Measurements from ENCODE around the gene PHETA1.

The PHETA1 gene, protein sequence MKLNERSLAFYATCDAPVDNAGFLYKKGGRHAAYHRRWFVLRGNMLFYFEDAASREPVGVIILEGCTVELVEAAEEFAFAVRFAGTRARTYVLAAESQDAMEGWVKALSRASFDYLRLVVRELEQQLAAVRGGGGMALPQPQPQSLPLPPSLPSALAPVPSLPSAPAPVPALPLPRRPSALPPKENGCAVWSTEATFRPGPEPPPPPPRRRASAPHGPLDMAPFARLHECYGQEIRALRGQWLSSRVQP
- total RNA-seq: 4.4 to 71.4 (median 25.0) reads per million in 18 experiments

- peak; percentile 93 to 96 for DNase-seq
Measured at GRCh38 chr12:111368788-111369495, at the start of gene PHETA1. Gene PHETA1 (minus strand): TSS chr12:111369095. CDS start chr12:111363427, 5,668 bp downstream.

- DNase-seq: no peak
Measured at GRCh38 chr12:111418594-111418880, 49.6 kb upstream of the PHETA1 start.

DNA sequence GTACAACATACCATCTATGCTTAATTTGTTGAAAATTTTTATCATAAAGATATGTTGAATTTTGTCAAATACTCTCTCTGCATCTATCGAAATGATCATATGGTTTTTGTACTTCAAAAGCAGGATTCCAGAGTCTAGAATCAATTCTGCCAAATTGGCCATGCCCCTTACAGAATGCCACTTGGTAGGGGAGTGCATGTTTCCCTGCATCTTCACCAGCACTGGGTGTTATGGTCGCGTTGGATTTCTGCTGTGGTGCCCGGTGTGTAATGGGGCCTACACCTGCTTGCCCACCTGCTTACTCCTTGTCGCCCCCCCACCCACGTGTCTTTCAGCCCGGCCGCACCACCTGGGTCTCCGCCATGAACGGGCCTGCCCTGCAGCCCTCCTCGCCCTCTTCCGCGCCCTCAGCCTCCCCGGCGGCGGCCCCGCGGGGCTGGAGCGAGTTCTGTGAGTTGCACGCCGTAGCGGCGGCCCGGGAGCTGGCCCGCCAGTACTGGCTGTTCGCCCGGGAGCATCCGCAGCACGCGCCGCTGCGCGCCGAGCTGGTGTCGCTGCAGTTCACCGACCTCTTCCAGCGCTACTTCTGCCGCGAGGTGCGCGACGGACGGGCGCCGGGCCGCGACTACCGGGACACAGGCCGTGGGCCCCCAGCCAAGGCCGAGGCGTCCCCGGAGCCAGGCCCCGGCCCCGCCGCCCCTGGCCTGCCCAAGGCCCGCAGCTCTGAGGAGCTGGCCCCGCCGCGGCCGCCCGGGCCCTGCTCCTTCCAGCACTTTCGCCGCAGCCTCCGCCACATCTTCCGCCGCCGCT is 49.1 kb upstream of the PHETA1 start:
- DNase-seq: no peak

- DNase-seq: no peak
Measured at GRCh38 chr12:111417290-111417689, 48.4 kb upstream of the PHETA1 start.

DNA sequence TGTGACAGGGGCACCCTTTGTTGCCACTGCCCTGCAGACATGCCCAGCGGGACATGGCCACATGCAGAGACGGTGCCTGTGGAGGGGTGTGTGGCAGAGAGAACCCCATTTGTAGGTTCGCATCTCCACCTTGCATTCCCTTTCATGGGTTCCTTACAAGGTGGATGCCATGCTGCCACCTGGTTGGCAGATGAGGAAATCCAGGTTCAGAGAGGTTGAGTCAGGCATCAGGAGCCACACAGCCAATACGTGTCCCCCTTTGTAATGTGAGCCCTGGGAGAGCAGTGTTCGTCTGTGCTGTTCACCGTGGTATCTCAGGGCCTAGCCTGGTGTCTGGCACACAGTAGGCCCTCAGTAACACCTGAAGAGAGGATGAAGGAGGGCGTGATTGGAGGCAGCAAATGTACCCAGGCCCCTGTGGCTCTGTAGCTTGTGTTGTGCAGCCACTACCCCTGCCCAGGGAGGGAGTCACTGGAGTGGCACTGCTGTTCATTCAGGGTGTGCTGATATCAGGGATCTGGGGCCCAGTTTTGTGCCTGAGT is 45.9 kb upstream of the PHETA1 start:
- no peak for DNase-seq

- peak; percentile 84 to 94 for DNase-seq
Measured at GRCh38 chr12:111413442-111414086, 44.7 kb upstream of the PHETA1 start.

DNA sequence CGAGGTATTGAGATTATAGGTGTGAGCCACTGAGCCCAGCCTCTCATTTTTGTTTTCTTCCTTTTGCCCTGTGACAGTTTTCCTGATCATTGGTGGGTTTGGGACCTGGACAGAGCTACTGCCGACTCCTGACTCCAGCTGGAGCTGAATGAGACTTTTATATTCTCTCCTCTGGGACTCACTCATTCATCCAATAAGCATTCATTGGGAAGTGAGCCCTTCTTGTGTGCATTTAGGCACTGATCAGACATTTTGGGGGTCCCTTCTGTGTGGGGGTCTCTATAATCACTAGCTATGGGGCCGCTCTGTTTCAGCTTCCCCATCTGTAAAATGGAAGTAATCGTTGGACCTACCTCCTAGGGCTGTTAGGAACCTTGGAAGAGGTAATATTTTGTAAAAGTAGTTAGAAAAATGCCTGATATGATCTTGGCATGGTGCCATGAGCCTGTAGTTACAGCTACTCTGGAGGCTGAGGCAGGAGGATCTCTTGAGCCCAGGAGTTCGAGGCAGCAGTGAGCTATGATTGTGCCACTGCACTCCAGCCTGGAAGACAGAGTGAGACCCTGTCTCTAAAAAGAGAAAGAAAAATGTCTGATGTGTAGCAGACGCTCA is 44.0 kb upstream of the PHETA1 start:
- peak in 1 of 2 donors; percentile 0 for DNase-seq

GRCh38 chr12:111412007-111412829 is 43.3 kb upstream of the PHETA1 start:
- peak in 1 of 2 donors; percentile 15 for DNase-seq

DNA sequence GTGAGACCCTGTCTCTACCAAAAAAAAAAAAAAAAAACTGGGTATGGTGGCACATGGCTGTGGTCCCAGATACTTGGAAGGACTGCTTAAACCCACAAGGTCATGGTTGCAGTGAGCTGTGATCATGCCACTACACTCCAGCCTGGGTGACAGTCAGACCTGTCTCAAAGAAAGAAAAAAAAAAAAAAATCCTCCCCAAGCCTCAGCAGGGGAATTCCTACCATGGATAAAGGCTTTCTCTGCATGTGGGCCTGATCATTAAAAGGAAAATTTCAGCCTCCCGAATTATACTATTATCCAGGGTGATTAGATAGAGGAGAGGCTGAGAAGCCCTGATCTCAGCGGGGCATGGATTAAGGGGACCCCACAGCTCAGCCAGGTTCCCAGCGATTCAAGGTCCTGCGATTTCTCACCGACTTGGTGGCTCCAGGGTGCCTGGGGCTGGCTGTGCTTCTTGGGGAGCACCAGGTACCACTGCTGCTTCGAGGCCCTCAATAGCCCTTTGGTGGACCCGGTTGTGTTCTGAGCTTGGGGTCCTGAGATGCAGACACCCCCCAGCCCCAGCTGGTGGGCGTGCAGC is 42.4 kb upstream of the PHETA1 start:
- DNase-seq: no peak

DNA sequence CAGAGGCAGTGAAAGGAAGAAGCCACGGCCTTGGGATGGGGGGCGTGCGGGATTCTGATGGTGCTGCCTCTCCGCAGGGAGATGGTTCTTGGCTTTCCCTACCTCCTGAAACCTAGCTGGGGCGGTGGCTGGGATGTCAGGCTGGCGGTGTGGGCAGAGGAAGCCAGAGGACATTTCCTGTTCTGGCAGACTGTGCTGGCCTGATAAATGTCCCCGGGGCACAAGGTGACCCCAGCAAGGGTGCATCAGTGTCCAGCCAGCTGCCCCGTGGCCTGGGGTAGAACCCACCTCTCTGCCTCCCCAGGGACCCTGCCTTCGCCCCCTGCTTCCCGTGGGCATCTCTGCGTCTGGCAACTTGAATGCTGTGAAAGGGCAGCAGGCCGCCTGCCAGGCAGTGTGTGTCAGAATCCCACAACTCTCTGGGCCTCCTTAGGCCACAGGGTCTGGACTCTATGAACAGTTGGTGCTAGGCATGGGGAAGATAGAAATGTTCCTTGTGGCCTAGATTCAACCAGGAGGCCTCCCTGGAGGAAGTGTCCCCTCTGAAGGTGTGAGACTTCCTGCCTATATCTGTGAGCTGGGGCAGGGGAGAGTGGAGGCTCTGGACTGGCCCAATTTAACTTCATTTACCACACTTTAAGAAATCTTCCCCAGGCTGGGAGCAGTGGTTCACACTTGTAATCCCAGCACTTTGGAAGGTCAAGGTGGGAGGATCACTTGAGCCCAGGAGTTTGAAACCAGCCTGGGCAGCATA is 41.7 kb upstream of the PHETA1 start:
- DNase-seq: peak; percentile 27 to 45

DNA sequence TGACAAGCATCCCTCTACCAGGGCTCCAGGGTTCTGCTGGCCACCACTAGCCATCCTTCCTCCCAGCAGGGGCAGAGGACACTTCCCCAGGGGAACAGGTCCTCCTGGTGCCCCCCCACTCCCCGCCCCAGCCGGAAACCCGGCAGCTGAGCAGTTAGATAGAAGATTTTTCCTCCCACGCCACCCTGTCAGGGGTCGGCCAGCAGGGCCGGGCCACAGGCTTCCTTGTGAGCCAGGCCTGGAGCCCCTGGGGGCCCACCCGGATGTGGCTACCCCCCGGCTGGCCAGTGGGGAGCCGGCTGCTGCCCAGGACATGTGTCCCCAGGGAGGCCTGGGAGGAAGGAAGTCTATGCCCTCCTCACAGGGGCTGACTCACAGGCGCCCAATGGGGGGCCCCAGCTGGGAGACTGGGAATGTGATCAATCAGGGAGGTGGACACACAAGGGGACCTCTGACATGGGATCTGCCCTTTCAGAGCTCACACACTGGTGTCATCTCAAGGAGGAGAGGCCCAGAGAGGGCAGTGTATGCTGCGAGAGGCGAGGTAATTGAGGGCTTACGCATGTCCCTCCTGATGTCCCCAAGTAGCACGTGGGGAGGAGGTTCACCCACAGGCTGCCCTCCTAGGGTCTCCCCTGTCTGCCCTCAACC is 41.0 kb upstream of the PHETA1 start:
- peak; percentile 54 to 69 for DNase-seq

- no peak for DNase-seq
Measured at GRCh38 chr12:111409403-111409779, 40.5 kb upstream of the PHETA1 start.

- no peak for DNase-seq
Measured at GRCh38 chr12:111408686-111409402, 39.9 kb upstream of the PHETA1 start.

- peak; percentile 90 for DNase-seq
Measured at GRCh38 chr12:111408116-111408440, 39.2 kb upstream of the PHETA1 start.

- no peak for DNase-seq
Measured at GRCh38 chr12:111407377-111408115, 38.7 kb upstream of the PHETA1 start.

GRCh38 chr12:111406474-111407376 is 37.8 kb upstream of the PHETA1 start:
- peak; percentile 67 to 77 for DNase-seq

GRCh38 chr12:111405859-111406473 is 37.1 kb upstream of the PHETA1 start, which contains the start of gene SH2B3:
Gene SH2B3 (plus strand): TSS chr12:111405923. CDS start chr12:111418146, 12,223 bp downstream.
- no peak for DNase-seq
